ENCODE results near the gene GLTP. TPM values are rescaled to one million over a fixed set of nuclear protein-coding genes. Genes with fewer than 3 reads are reported as not detected.
A peak's percentile ranks its signal among the peaks of the same experiment; 100 is the strongest.
"Not testable (repeated sequence)": the region's sequence is repeated elsewhere in the genome, so short reads cannot be mapped to it uniquely, and the experiment has no call there.

The GLTP gene, protein sequence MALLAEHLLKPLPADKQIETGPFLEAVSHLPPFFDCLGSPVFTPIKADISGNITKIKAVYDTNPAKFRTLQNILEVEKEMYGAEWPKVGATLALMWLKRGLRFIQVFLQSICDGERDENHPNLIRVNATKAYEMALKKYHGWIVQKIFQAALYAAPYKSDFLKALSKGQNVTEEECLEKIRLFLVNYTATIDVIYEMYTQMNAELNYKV
- total RNA-seq = 60.4 and 79.8 TPM in 2 replicates

DNA sequence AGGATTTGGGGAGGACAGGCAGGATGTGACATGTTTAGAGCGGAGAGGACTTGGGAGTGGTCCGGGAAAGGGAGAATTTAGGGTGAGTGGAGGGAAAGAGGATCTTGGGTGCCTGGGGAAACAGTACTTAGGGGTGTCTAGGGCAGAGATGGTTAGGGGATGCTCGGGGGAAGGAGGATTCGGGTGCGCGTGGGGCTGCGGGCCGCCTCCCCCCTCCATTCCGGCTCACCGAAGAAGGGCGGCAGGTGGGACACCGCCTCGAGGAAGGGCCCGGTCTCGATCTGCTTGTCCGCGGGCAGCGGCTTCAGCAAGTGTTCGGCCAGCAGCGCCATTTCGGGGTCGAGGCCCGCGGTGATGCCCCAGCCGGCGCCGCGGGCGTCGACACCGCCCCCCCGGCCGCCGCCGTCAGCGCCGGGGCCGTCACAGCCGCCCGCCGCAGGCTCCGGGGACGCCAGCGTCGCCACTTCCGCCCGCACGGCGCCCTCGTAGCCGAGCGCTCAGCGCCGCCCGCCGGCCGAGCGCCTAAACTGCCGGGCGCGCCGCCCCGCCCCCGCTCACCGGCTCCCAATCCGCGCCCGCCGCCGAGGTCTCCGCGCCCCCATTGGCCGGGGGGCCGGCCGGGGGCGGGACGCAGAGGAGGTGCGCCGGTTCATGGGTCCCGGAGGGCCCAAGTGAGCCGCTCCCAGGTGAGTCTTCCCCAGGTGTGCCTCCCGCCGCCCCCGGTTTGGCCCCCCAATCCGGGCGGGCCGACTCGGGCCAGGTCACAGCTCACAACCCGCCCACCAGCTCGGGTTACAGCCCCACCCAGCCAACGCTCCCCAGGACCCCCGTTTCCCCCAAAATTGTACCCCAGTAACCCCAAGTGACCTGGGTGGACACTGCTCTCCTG is at the start of gene GLTP:
Gene GLTP (minus strand): TSS at position 499 of the 889 bp plus-strand sequence. CDS start 167 bp downstream, at position 332.
- peak; percentile 87 for DNase-seq

DNA sequence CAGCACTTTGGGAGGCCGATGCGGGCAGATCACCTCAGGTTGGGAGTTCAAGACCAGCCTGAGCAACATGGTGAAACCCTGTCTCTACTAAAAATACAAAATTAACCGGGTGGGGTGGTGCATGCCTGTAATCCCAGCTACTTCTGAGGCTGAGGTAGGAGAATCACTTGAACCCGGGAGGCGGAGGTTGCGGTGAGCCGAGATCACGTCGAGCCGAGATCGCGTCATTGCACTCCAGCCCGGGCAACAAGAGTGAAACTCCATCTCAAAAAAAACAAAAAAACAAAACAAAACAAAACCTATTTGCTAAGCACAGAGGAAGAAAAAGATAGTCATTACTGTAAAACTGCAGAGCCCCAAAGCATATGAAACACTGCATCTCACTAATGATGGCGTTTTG is 49.0 kb upstream of the GLTP start:
- DNase-seq = not testable (repeated sequence)

DNA sequence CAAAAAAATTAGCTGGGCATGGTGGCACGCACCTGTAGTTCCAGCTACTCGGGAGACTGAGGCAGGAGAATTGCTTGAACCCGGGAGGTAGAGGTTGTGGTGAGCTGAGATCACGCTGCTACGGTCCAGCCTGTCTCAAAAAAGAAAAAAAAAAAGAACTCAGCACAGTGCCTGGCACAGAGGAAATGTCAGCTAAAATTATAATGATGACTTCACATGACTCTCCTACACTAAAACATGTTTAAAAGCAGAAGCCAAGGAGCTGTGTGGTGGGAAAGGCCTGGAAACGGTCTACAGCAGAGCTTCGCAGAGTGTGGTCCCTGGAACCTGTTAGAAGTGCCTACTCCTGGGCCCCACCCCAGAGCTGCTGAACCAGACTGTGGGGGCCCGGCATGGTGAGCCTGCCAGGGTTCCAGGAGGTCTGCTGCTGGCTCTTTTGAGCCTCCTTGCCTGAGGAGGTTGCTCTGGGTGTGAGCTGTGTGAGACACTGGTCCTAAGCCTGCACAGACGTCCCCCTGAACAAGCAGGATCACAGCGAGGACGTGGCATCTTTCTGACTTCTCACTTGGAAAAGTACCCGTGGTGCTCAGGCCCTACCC is 47.8 kb upstream of the GLTP start:
- DNase-seq = no peak

DNA sequence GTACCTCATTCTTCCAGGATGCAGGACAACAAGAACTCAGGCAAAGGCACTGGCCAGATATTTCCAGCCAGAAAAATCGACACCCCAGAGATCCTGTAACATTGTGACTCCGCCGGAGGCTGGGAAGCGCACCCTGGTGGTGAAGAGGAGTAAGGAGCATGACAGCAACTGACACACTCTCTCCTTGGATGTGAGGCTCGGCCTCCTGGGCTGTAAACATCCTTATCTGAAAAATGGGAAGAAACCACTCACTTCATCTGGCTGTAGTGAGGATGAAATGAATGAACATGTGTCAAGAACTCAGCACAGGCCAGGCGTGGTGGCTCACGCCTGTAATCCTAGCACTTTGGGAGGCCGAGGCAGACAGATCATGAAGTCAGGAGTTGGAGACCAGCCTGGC is 47.3 kb upstream of the GLTP start:
- DNase-seq = peak; percentile 74

DNA sequence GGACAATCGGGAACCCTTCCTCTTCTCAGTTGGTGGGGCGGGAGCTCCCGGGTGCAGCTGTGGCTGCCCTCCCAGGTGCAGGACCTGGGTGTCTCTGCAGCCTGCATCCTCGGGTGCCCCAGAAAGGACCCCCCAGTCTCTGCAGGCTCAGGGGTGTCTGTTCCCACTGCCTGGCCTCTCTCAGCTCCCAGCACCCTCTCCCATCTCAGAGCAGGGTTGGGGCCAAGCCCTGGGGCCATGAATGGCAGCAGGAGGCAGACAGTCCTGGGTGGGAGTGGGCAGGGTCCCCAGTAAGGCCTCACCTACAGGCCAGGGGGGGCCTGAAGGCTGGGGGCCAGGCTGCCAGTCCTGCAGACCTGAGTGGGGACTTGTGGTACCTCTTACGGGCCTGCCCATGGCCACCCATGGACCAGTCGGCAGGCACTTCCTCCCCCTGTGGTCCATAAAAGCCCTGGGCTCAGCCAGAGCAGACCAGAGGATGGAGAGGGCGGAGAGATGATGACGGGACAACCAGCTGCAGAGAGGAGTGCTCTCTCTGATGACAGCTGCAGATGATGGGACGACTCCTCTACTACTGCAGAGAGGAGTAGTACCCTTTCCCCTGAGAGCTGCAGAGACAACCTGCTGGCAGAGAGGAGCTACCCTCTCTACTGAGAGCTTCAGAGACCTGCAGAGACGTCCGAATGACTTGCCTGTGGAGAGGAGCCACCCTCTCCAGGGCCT is 46.3 kb upstream of the GLTP start:
- no peak for DNase-seq

DNA sequence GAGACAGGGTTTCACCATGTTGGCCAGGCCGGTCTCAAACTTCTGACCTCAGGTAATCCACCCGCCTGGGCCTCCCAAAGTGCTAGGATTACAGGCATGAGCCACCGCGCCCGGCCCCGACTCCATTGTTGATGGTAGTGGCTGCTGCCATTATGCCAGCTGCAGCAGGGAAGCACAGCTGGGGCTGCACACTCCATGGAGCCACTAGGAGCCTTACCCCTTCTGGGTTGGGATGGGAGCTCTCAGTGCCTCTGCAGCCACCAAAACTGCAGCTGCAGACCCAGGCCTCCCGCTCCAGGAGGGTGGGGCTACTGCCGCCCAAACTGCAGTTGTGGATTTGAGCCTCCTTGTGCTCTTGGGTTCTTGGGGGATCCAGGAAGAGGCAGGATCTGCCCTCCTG is 45.7 kb upstream of the GLTP start:
- no peak for DNase-seq

DNA sequence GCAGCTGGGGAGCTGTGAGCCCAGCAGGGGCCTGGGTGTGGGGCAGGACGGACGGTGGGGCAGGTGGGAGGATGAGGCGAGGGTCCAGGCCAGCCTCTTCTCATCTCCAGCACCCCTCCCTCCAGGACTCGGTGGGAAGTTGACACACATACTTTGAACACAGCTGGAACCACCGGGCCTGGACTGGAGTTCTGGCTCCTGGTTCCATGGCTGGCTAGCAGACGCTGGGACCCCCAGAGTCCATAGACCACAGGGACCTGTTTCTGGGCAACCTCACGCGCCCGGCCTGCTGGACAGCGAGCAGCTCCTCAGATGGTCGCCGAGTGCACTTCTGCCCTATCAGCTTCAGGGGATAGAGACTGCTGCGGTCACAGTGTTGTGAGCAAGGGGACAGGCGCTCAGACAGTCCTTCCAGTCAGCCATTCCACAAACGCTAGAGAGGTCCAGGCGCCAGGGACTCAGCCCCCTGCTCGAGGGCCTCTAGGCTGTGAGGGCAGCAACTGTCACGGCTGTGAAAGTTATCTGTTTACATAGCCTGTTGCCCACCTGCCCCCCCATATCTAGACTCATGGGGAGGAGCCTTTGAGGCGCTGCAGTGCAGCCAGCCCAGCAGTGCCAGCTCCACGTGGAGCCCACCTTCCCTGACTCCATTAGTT is 45.0 kb upstream of the GLTP start:
- DNase-seq = no peak

DNA sequence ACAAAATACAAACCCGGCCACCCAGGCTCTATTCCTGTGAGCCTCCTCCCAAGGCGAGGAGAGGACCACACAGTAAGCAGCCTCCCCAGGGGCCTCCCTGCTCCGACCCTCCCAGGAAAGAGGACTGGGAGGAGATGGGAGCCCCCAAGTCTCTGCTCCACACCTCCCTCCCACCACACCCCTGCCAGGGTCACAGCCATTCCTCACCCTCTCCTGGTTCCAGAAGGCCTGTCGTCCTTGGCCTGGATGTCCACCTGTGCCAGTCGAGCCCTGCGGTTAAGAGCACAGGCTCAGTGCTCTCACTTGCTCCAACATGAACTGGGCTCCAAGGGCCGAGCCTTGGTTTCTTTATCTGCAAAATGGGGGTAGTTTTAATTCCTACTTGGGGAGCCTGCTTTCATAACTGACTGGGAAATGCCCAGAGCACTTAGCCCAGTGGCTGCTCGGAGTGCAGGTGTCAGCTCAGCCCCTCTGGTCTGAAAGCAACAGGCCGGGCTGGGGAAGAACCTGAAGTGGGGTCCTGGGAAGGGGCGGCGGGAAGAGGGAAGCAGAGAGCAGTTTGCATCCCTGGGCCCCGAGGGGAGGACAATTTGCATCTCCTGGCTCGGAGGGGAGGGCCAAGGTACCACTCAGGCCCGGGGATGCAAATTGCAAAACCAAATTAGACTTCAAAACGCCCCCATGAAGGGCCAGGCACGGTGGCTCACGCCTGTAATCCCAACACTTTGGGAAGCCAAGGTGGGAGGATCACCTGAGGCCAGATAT is 43.3 kb upstream of the GLTP start:
- DNase-seq = no peak

DNA sequence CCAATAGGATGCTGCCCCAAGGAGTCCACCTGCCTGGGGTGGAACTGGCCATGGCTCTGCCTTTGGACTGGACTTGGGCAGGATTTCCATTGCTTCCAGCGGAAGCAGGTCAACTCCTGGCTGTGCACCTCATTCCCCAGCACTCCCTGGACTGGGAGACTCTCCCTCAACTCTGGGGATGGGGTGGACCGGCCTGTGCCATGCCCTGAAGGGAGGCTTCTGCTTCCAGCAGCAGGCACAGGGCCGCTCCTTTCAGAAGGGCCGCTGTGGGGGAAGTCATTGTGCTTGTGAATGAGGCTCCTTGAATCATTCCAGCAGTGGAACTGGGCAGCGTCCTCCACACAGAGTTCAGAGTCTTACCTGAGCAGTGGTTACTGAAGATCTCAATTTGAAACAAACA is 42.7 kb upstream of the GLTP start:
- DNase-seq = no peak

DNA sequence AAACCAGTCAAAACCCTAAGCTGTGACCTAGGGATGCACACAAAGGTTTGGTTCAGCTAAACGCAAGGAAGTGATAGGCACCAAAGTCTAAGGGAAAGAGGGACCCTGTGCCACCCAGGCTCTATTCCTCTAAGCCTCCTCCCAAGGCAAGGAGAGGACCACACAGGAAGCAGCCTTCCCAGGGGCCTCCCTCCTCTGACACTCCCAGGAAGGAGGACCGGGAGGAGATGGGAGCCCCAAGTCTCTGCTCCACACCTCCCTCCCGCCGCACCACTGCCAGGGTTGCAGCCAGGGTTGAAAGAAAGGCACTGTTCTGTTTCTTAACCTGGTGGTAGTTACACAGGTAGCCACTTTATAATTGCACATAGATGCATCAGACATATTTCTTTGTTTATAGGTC is 41.6 kb upstream of the GLTP start:
- DNase-seq = no peak

DNA sequence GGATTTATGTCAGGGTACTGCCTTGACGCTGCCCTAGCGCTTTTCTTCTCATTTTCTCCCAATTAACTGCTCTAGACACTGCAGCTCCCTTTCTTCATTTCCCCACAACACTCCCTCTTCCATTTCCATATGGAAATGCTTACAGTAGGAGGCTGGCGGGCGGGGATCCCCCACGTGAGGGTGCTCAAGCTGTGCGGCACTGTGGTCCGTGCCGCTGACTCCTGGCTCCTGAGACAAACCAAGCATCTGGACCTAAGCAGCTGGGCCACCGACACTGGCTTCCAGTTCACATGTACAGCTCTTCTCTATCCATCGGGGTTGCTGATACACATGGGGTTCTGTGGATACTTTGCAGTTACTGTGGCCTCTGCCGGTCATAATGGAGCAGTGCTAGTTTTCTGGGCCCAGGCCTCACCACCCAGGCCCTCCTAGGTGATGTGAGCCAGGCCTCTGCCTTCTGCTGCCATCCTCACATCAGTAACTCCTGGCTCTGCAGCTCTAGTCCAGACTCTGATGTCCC is 40.0 kb upstream of the GLTP start:
- no peak for DNase-seq

DNA sequence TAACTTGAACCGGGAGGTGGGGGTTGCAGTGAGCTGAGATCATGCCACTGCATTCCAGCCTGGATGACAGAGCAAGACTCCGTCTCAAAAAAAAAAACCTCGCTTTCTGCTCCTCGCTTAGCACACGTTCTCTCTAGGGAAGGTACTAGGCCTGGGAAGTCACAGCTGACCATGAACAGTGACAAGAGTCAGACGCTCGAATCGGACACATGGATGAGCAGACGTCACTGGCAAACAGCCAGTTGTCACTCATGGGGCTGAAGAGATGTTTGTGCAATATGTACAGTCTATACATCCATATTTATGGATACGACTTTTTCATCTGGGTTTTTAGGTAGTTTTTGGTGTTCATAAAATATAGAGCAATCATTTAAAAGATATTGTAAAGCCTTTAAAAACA is 39.1 kb upstream of the GLTP start:
- DNase-seq = no peak

DNA sequence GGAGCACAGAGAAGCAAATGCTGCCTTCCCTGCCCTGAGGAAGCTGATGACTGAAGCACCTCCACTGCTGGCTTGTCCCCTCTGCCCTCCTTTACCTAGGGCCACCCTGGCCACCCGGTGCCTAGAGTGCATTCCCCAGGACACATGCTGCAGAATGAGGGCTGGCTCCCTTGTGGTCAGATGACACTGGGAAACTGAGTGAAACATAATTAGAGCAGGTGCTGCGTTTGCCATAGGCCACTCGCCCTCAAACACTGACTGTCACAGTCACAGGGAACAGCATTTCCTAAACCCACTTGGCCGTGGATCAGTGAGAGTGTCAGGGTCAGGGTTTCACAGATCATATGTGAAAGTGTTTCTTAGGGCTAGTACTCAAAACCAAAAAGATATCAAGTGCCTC is 35.7 kb upstream of the GLTP start:
- DNase-seq = no peak

DNA sequence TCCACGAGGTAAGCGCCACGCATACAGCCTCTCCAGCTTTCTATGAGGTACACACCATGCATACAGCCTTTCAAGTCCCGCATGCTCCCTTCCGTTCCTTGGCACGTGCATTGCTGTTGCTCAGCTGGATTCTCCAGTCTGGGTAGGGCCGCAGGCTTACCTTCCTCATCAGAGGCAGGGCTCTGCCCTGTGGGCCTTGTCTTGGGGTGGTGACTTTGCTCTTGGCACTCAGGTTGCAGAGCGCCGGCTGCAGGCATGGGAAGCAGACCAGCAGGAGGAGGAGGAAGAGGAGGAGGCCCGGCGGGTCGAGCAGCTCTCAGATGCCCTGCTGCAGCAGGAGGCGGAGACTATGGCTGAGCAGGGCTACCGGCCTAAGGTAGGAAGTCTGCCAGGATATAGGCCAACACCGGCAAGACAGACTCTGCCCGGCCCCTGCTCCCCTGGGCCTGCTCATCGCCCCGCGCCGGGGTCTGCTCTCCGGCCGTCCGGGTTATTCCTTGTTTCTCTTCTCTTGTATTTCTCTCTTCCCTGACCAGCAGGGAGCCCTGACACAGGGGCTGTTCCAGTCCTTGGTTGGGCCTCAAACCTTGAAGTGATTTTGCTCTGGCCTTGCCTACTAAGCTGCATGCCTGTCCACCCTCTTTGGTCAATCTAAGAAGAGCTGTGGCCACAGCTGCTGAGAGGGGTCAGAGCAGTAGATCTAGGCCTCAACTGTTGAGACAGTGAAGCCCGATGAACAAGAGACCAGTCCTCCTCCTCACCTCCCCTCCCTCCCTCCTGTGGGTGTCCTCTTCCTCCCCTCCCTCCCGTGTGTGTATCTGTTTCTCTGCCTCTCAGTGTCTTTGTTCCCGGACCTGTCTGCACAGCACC is 35.1 kb upstream of the GLTP start:
- no peak for DNase-seq

DNA sequence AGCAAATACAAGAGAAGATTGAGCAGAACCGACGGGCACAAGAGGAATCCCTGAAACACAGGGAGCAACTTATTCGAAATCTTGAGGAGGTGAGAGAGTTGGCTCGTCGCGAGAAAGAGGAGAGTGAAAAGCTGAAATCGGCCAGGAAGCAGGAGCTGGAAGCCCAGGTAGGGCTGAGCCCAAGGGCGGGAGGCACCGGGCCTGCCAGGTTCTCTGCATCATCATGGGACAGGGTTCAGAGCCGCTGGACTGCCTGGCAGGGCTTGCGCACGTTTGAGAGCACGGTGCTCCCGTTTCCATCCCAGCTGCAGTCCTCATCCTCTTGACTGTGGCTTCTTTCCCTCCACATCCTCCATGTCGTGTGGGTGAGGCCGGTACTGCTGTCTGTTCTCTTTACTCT is 34.1 kb upstream of the GLTP start:
- no peak for DNase-seq

DNA sequence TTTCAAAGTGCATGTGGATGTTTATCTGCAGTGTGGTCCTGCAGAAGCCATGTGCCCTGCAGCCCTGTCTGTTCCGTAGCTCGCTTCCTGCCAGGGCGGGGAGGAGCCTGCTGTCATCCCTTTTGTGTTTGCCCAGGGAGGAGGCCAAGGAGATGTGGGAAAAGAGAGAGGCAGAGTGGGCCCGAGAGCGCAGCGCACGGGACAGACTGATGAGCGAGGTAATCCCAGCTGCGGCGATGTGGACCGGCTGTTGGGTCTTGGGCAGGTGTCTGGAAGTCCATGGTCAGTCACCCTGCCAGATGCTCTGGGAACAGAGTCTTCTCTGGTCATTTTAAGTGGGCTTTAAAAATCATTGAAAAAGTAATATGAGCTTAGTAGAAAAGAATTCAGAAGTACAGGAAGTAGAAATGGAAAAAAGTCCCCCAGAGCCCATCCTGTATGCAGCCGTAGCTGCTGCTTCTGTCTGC is 32.5 kb upstream of the GLTP start:
- peak; percentile 17 for DNase-seq

DNA sequence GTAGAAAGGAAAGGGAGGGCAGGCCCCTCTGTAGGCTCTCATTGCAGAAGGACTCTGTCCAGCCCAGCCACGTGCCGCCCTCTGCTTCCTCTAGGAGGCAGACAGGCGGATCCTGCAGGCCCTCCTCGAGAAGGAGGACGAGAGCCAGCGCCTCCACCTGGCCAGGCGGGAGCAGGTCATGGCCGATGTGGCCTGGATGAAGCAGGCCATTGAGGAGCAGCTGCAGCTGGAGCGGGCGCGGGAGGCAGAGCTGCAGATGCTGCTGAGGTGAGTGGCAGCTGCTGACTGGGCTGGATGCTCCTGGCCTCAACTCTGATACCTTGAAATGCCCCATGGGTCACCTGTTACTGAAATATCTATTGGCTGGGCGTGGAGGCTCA is 30.6 kb upstream of the GLTP start:
- DNase-seq = peak; percentile 55

DNA sequence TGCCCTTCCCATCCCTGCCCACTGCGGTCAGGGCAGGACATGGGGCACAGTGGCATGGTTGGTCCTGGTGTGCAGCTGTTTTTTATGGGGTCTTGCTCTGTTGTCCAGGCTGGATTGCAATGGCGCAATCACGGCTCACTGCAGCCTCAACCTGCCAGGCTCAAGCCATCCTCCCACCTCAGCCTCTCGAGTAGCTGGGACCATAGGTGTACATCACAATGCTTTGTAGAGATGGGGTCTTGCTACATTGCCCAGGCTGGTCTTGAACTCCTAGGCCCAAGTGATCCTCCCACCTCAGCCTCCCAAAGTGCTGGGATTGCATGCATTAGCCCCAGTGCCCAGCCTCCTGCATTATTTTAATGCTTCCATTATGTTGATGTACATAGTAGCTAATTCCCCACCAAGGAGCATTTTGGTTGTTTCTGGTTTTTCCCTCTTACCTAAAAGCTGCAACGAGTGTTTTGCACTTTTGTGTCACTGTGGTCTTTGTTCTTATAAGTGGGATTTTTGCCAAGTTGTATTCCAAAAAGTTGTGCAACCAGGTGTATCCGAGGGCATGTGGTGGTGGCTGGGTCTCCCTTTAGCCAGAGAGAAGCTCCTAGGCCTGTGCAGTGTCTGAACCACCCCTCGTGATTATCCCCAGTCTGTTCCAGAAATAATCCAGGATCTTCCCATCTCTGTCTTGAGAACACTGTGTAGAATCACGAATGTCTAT is 30.1 kb upstream of the GLTP start:
- DNase-seq = no peak

DNA sequence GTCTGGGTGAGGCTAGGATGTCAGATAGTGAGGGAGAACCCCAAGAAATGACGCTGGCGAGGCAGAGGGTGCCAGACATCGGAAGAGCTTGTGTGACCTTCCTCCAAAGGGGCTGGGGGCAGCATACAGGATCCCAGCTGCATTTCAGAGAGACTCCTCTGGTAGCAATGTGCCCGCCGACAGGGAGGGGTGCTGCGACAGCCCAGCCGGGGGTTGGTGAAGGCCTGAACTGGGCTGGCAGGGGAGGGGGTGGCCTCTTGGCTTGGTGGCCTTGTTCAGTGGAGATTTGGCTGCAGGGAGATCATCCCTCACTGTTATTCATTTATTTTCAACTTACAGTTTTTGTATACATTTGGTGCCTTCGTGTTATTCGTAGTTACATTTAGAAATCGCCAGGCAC is 25.0 kb upstream of the GLTP start:
- no peak for DNase-seq

DNA sequence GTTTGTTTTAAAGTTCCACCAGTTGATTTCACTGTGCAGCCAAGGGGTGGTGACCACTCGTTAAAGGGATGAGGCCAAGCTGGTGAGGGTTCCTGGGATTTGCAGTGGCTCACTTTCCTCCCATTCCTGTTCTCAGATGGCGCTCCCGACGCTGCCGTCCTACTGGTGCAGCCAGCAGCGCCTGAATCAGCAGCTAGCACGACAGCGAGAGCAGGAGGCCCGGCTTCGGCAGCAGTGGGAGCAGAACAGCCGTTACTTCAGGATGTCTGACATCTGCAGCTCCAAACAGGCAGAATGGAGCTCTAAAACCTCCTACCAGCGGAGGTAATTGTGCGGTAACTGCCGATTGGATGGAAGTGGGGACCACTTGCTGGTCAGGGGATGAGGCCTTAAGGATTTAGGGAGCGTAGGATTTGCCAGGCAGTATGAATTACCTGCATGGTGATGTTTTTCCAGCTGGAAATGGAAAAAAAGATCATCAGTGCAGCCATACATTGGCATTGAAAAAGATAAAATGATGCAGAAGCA is 22.6 kb upstream of the GLTP start:
- no peak for DNase-seq
